ENCODE data around the gene LMAN1.

LMAN1 gene

GRCh38 chr18:59387687-59388565 lies 28.9 kb upstream of the LMAN1 start:
- ChIA-PET POLR2A (ENCODE audit: low non-redundant PET) (no interaction called here), CTCF (interaction anchor here (0.7 kb wide), 1 partner anchor 139 kb away, joined by 3 read pairs; no protein-coding TSS in a partner anchor)
- DNase-seq (ENCODE audit: low spot score) = no peak
- no peak for TF ChIP-seq CTCF (conservative IDR thresholded peaks at IDR 0.05; ENCODE audit: low read depth)
- H3K27ac ChIP-seq = no peak overlapping the region

GRCh38 chr18:59386909-59387686 lies 28.0 kb upstream of the LMAN1 start:
- no peak overlapping the region for H3K27ac ChIP-seq
- no peak for TF ChIP-seq CTCF (conservative IDR thresholded peaks at IDR 0.05; ENCODE audit: low read depth)
- POLR2A ChIA-PET (ENCODE audit: low non-redundant PET) = no interaction called here
- CTCF ChIA-PET = interaction anchor here (0.6 to 0.7 kb wide), 2 partner anchors 11 to 138 kb away, joined by 3 to 4 read pairs; no protein-coding TSS in a partner anchor
- no peak for DNase-seq (ENCODE audit: low spot score)

- no peak for DNase-seq (ENCODE audit: low spot score)
- H3K27ac ChIP-seq = no peak overlapping the region
- no peak for TF ChIP-seq CTCF (conservative IDR thresholded peaks at IDR 0.05; ENCODE audit: low read depth)
- CTCF ChIA-PET = interaction anchor here (1.8 kb wide), 1 partner anchor 17 kb away, joined by 5 read pairs; no protein-coding TSS in a partner anchor
- POLR2A ChIA-PET (ENCODE audit: low non-redundant PET) = no interaction called here
These were observed 26.1 kb upstream of the LMAN1 start for GRCh38 chr18:59385191-59385590.

GRCh38 chr18:59383851-59384250 lies 24.8 kb upstream of the LMAN1 start:
- POLR2A ChIA-PET (ENCODE audit: low non-redundant PET) = no interaction called here
- CTCF ChIA-PET = interaction anchor here (0.6 to 1.8 kb wide), 3 partner anchors 18 to 314 kb away, joined by 3 to 5 read pairs (median 3); no protein-coding TSS in a partner anchor
- DNase-seq (ENCODE audit: low spot score) = no peak

GRCh38 chr18:59382383-59382782 lies 23.3 kb upstream of the LMAN1 start:
- H3K27ac ChIP-seq = no peak overlapping the region
- CTCF ChIA-PET = no interaction called here
- POLR2A ChIA-PET (ENCODE audit: low non-redundant PET) = no interaction called here
- DNase-seq (ENCODE audit: low spot score) = no peak
- no peak for TF ChIP-seq CTCF (conservative IDR thresholded peaks at IDR 0.05; ENCODE audit: low read depth)

More at GRCh38 chr18:59383851-59384250, 24.8 kb upstream of the LMAN1 start:
- H3K27ac ChIP-seq = no peak overlapping the region
- no peak for TF ChIP-seq CTCF (conservative IDR thresholded peaks at IDR 0.05; ENCODE audit: low read depth)

GRCh38 chr18:59381949-59382348 lies 22.9 kb upstream of the LMAN1 start:
- H3K27ac ChIP-seq = no peak overlapping the region
- CTCF ChIA-PET = no interaction called here
- TF ChIP-seq CTCF (conservative IDR thresholded peaks at IDR 0.05; ENCODE audit: low read depth) = no peak
- POLR2A ChIA-PET (ENCODE audit: low non-redundant PET) = no interaction called here
- DNase-seq (ENCODE audit: low spot score) = no peak
